Esophagus squamous epithelium (tissue), 4 donors: ENCODE results near the gene ZSCAN32.

Source experiments
- POLR2A ChIP-seq, 4 donors: fragments of 450-650 bp; IDR thresholded peaks; one replicate each; pipeline ENCODE4 v1.6.1; 2017; ENCODE audit warnings: antibody characterized with exemption in 4 of 4, mild to moderate bottlenecking in 4 of 4, moderate library complexity in 3 of 4
- TF ChIP-seq, protein P1 (sequence below), 6 experiments: fragments of 450-650 bp in 4 of 6; fragments of 200-600 bp in 2 of 6; sonication (generic) in 2 of 6; IDR thresholded peaks; one replicate each; pipeline ENCODE4 v1.5.1; 2016 to 2019; ENCODE audit warnings: antibody characterized with exemption in 6 of 6, mild to moderate bottlenecking in 4 of 6, moderate library complexity in 4 of 6

GRCh38 chr16:3356118-3356517, 44.7 kb downstream of the ZSCAN32 start:
- no peak for TF ChIP-seq POLR2A (IDR thresholded peaks at IDR 0.05)
- TF ChIP-seq, protein P1, sequence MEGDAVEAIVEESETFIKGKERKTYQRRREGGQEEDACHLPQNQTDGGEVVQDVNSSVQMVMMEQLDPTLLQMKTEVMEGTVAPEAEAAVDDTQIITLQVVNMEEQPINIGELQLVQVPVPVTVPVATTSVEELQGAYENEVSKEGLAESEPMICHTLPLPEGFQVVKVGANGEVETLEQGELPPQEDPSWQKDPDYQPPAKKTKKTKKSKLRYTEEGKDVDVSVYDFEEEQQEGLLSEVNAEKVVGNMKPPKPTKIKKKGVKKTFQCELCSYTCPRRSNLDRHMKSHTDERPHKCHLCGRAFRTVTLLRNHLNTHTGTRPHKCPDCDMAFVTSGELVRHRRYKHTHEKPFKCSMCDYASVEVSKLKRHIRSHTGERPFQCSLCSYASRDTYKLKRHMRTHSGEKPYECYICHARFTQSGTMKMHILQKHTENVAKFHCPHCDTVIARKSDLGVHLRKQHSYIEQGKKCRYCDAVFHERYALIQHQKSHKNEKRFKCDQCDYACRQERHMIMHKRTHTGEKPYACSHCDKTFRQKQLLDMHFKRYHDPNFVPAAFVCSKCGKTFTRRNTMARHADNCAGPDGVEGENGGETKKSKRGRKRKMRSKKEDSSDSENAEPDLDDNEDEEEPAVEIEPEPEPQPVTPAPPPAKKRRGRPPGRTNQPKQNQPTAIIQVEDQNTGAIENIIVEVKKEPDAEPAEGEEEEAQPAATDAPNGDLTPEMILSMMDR (IDR thresholded peaks at IDR 0.05): no peak
